ENCODE results near the gene CASP9. TPM values are rescaled to one million over a fixed set of nuclear protein-coding genes. Genes with fewer than 3 reads are reported as not detected.
"Not testable (repeated sequence)": the region's sequence is repeated elsewhere in the genome, so short reads cannot be mapped to it uniquely, and the experiment has no call there.

The CASP9 gene
- total and polyA plus RNA-seq, 10 of the 15 experiments (the other 5 are each of a cell fraction or from before 2014, with no cell fraction given): 2.7 to 14.6 (median 7.6) TPM

- ChIA-PET POLR2A (no interaction called here), CTCF (no interaction called here), RAD21 (ENCODE audit: unreplicated experiment) (no interaction called here), SMC1A (ENCODE audit: uncharacterized antibody, unreplicated experiment) (no interaction called here)
- Histone ChIP-seq H3K27me3 (replicated peaks in 1 of 2; ENCODE audit: control insufficient read depth in 2 of 2, insufficient read depth in 2 of 2, low read length in 1 of 2) (no peaks in the 10 kb centered on the region), H3K4me1 (ENCODE audit: control insufficient read depth, insufficient read depth, low read length) (no peaks in the 10 kb centered on the region), H3K9me3 (replicated peaks; ENCODE audit: control insufficient read depth, insufficient read depth, low read length) (no peaks in the 10 kb centered on the region), H4K20me1 (ENCODE audit: control insufficient read depth, insufficient read depth) (no peaks in the 10 kb centered on the region), H2AFZ (ENCODE audit: control insufficient read depth, low read depth, low read length) (no peak overlapping the region), H3K9ac (ENCODE audit: control insufficient read depth, insufficient read depth, low read length) (no peak overlapping the region), H3K36me3 (ENCODE audit: control insufficient read depth in 2 of 2, insufficient read depth in 2 of 2, low read length in 1 of 2) (no peaks in the 10 kb centered on the region), H3K79me2 (ENCODE audit: control insufficient read depth, insufficient read depth, low read length) (no peaks in the 10 kb centered on the region), H3K27ac (ENCODE audit: control insufficient read depth, insufficient read depth) (no peak overlapping the region), H3K4me2 (ENCODE audit: control insufficient read depth, insufficient read depth) (no peak overlapping the region), H3K4me3 (no peak overlapping the region)
- no peak for ATAC-seq
- 0 out of 2 replicates have a peak, but pooled peaks have one; percentile 29 for TF ChIP-seq PKNOX1 (IDR thresholded peaks at IDR 0.05)
- TF ChIP-seq TAF1 (IDR thresholded peaks at IDR 0.05; ENCODE audit: borderline replicate concordance, low read depth, low read length): no peak
- 0 out of 2 replicates have a peak, but pooled peaks have one; percentile 17 for TF ChIP-seq NFYB (IDR thresholded peaks at IDR 0.05; ENCODE audit: insufficient read depth, low read depth, low read length)
- TF ChIP-seq, protein P1, sequence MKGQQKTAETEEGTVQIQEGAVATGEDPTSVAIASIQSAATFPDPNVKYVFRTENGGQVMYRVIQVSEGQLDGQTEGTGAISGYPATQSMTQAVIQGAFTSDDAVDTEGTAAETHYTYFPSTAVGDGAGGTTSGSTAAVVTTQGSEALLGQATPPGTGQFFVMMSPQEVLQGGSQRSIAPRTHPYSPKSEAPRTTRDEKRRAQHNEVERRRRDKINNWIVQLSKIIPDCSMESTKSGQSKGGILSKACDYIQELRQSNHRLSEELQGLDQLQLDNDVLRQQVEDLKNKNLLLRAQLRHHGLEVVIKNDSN (IDR thresholded peaks at IDR 0.05; ENCODE audit: borderline replicate concordance, extremely low read length, insufficient read depth, low read depth, low read length): peak; percentile 58
- no peak for FAIRE-seq
- intact Hi-C loops (cut with micrococcal nuclease; ENCODE audit: unreplicated experiment): no loop called here
- DNase-seq (ENCODE audit: low read depth, low spot score): no peak
- WGBS (ENCODE audit: insufficient coverage, insufficient replicate concordance, low lambda C conversion rate, missing lambda C conversion rate): 51% methylated on average over 8 of the region's 11 CpGs
- no TSS peak for BruUV-seq (replicated peaks)
- in situ Hi-C loops (cut with MboI): no loop called here
Measured at GRCh38 chr1:15472587-15472986, 51.4 kb downstream of the CASP9 start.

DNA sequence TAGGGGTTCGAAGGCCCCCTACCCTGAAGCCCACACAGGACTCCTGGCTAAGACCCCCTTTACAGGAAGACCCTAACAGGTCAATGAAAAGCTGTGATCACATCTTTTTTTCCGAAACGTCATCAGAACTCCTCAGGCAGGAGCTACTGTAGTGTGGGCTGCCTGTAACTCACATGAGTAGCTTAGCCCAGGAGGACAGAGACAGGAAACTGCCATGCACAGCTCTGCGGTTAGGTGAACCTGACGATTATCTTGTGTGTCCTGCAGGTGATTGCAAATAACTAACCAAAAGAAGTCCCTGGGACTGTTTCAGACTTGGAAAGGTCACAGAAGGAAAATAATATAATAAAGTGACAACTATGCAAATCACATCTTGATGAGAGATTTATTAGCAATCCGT lies 52.3 kb downstream of the CASP9 start:
- H3K27me3 ChIP-seq (replicated peaks in 1 of 2; ENCODE audit: control insufficient read depth in 2 of 2, insufficient read depth in 2 of 2, low read length in 1 of 2); H3K4me1 ChIP-seq (ENCODE audit: control insufficient read depth, insufficient read depth, low read length); H3K4me2 ChIP-seq (ENCODE audit: control insufficient read depth, insufficient read depth); POLR2A ChIA-PET; H3K27ac ChIP-seq (ENCODE audit: control insufficient read depth, insufficient read depth); intact Hi-C loops (cut with micrococcal nuclease; ENCODE audit: unreplicated experiment); DNase-seq (ENCODE audit: low read depth, low spot score); BruUV-seq (replicated peaks); H3K79me2 ChIP-seq (ENCODE audit: control insufficient read depth, insufficient read depth, low read length); SMC1A ChIA-PET (ENCODE audit: uncharacterized antibody, unreplicated experiment); H3K9me3 ChIP-seq (replicated peaks; ENCODE audit: control insufficient read depth, insufficient read depth, low read length); FAIRE-seq; H3K4me3 ChIP-seq; H2AFZ ChIP-seq (ENCODE audit: control insufficient read depth, low read depth, low read length); H4K20me1 ChIP-seq (ENCODE audit: control insufficient read depth, insufficient read depth); H3K36me3 ChIP-seq (ENCODE audit: control insufficient read depth in 2 of 2, insufficient read depth in 2 of 2, low read length in 1 of 2); RAD21 ChIA-PET (ENCODE audit: unreplicated experiment); H3K9ac ChIP-seq (ENCODE audit: control insufficient read depth, insufficient read depth, low read length); CTCF ChIA-PET; in situ Hi-C loops (cut with MboI): not testable (repeated sequence)
- WGBS (ENCODE audit: insufficient coverage, insufficient replicate concordance, low lambda C conversion rate, missing lambda C conversion rate): 11% methylated on average over 6 of the region's 6 CpGs
- ATAC-seq: peak; percentile 62

DNA sequence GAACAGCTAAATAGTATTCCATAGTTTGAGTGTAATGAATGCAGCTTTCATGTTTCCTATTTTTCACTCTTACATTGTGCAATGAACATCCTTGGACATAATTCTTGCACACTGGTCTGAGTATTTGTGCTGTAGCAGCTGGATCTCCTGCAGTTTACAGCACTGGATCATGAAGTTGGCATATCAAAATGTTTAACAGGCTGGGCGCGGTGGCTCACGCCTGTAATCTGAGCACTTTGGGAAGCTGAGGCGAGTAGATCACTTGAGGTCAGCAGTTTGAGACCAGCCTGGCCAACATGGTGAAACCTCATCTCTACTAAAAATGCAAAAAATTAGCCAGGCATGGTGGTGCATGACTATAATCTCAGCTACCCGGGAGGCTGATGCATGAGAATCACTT lies 52.9 kb downstream of the CASP9 start:
- H2AFZ ChIP-seq (ENCODE audit: control insufficient read depth, low read depth, low read length); POLR2A ChIA-PET; BruUV-seq (replicated peaks); H3K4me1 ChIP-seq (ENCODE audit: control insufficient read depth, insufficient read depth, low read length); CTCF ChIA-PET; RAD21 ChIA-PET (ENCODE audit: unreplicated experiment); in situ Hi-C loops (cut with MboI); DNase-seq (ENCODE audit: low read depth, low spot score); H3K4me2 ChIP-seq (ENCODE audit: control insufficient read depth, insufficient read depth); H3K27me3 ChIP-seq (replicated peaks in 1 of 2; ENCODE audit: control insufficient read depth in 2 of 2, insufficient read depth in 2 of 2, low read length in 1 of 2); H3K9me3 ChIP-seq (replicated peaks; ENCODE audit: control insufficient read depth, insufficient read depth, low read length); H3K9ac ChIP-seq (ENCODE audit: control insufficient read depth, insufficient read depth, low read length); H3K79me2 ChIP-seq (ENCODE audit: control insufficient read depth, insufficient read depth, low read length); ATAC-seq; H4K20me1 ChIP-seq (ENCODE audit: control insufficient read depth, insufficient read depth); intact Hi-C loops (cut with micrococcal nuclease; ENCODE audit: unreplicated experiment); H3K4me3 ChIP-seq; H3K36me3 ChIP-seq (ENCODE audit: control insufficient read depth in 2 of 2, insufficient read depth in 2 of 2, low read length in 1 of 2); FAIRE-seq; H3K27ac ChIP-seq (ENCODE audit: control insufficient read depth, insufficient read depth); SMC1A ChIA-PET (ENCODE audit: uncharacterized antibody, unreplicated experiment): not testable (repeated sequence)
- 65% methylated on average over 5 of the region's 5 CpGs for WGBS (ENCODE audit: insufficient coverage, insufficient replicate concordance, low lambda C conversion rate, missing lambda C conversion rate)

Measured in GM12878 (cell line).